Brain microvascular endothelial cell (primary cell): ENCODE results near the gene B3GALT5.

Experiments
- DNase-seq: peaks from one replicate; pipeline ENCODE4 v3.0.0-alpha.2; 2020
- H3K27ac ChIP-seq: fragments of 250-450 bp; sonication (Bioruptor Pico); 2 replicates; pipeline ENCODE4 v1.5.1; 2020; ENCODE audit warnings: mild to moderate bottlenecking, moderate library complexity
- H3K27me3 ChIP-seq: fragments of 250-450 bp; sonication (Bioruptor Pico); replicated peaks from 2 replicates; pipeline ENCODE4 v1.5.1; 2020; ENCODE audit warnings: mild to moderate bottlenecking
- H3K36me3 ChIP-seq: fragments of 250-450 bp; sonication (Bioruptor Pico); replicated peaks from 2 replicates; pipeline ENCODE4 v1.5.1; 2020; ENCODE audit warnings: mild to moderate bottlenecking
- H3K4me3 ChIP-seq: 2 replicates; pipeline ENCODE4 v1.5.1; 2011; ENCODE audit warnings: low read depth, mild to moderate bottlenecking, control low read depth, low read length, moderate library complexity
- in situ Hi-C: cut with HindIII; loops from 2 replicates; pipeline ENCODE4 v1.10.0; 2017; ENCODE audit warnings: low sequenced_read_pairs, low pct_ligation_motif_present
- TF ChIP-seq, protein P1 (sequence below): IDR thresholded peaks from 2 replicates; pipeline ENCODE4 v1.5.1; 2011; ENCODE audit warnings: low read depth, mild to moderate bottlenecking, moderate library complexity, low read length, control low read depth, inconsistent platforms; ENCODE audit errors: missing control alignments

Gene B3GALT5

DNA sequence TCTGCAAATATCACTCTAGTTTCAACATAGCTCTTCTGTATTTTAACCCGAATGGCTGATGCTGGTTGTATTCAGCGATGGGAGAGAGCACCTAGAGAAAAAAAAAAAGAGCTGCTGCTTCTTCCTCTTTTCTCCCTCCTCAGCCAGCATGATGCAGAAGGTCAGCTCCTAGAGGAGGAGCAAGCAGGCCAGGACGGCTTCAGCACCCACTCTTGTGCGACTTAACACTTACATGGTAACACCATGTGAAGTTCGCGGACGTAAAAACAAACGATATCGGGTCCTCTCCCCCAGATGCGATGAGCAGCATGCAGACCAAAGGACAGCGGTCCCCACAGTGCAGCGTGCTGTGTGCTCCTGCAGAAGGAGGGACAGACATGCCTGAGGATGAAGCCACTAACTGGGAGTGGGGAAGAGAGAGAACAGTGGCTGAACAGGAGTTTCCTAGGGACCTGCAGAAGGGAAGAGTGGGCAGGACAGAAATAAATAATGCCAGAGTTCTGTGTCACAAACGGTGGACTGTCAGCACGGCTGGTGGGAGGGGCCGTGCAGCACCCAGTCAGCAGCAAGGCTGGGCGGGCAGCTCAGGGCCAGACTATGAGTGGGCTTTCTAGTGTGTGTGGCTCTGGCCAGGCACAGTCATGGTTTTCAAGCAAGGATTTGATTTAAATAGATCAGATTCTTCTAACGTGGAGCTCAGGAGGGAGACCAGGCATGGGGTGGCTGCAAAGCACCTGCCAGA is 11.4 kb upstream of the B3GALT5 start:
- TF ChIP-seq, protein P1, sequence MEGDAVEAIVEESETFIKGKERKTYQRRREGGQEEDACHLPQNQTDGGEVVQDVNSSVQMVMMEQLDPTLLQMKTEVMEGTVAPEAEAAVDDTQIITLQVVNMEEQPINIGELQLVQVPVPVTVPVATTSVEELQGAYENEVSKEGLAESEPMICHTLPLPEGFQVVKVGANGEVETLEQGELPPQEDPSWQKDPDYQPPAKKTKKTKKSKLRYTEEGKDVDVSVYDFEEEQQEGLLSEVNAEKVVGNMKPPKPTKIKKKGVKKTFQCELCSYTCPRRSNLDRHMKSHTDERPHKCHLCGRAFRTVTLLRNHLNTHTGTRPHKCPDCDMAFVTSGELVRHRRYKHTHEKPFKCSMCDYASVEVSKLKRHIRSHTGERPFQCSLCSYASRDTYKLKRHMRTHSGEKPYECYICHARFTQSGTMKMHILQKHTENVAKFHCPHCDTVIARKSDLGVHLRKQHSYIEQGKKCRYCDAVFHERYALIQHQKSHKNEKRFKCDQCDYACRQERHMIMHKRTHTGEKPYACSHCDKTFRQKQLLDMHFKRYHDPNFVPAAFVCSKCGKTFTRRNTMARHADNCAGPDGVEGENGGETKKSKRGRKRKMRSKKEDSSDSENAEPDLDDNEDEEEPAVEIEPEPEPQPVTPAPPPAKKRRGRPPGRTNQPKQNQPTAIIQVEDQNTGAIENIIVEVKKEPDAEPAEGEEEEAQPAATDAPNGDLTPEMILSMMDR, result no peak
- H3K27me3 ChIP-seq, result no peaks in the 10 kb centered on the region
- no peak for DNase-seq
- H3K4me3 ChIP-seq, result no peak overlapping the region
- no peak overlapping the region for H3K27ac ChIP-seq
- no peaks in the 10 kb centered on the region for H3K36me3 ChIP-seq
- in situ Hi-C loops, result no loop called here

DNA sequence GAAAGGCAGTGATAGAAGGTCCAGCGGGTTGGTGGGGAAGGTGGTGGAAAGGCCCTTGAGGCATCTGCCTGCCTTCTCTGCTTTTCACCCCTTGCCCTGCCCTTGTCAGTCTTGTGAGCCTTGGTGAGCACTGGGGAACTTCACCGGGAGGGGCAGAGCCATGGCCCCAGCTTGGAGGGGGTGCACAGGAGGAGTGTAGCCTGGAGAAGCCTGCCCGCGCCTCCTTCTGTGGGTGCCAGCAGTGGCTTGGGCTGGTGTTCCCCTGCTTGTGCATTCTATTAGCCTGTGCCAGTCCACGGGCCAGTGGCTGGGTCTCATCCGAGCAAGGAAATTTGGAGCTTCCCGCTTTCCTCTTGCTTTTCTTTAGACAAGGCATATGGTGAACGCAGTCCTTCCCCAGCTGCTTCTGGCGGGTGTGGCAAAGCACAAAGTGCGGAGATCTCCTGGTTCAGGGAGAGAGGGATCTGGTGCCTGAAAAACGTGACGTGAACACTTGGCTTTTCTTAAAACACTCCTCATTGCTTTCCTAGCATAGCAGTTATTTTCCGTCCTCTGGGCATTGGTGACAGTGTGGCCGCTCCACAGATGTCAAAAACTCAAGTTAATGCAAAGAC is 10.6 kb upstream of the B3GALT5 start:
- Histone ChIP-seq H3K27me3 (no peaks in the 10 kb centered on the region), H3K4me3 (no peak overlapping the region), H3K27ac (no peak overlapping the region), H3K36me3 (no peaks in the 10 kb centered on the region)
- in situ Hi-C loops, result no loop called here
- TF ChIP-seq, protein P1, result no peak
- no peak for DNase-seq

DNA sequence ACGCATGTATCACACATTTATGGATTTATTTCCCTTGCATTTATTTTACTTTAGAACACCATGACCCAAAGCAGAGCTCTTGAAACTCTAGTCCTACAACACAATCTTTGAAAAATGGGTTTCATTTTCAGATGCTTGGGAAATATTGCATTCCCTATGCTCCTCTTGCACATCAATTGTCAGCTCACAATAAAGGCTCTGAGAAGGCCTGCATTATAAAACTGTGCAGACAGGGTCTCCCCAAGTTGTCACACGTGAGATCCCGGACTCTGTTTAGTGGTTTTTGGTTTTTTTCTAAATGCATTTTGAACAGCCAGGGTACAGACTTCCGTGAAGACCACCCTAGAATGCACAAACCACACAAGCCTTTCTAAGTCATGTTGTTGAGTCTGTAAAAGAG is 9.9 kb upstream of the B3GALT5 start:
- DNase-seq, result no peak
- in situ Hi-C loops, result no loop called here
- Histone ChIP-seq H3K36me3 (no peaks in the 10 kb centered on the region), H3K4me3 (no peak overlapping the region), H3K27me3 (no peaks in the 10 kb centered on the region), H3K27ac (no peak overlapping the region)
- TF ChIP-seq, protein P1, result no peak

GRCh38 chr21:39604951-39605350 is 7.8 kb upstream of the B3GALT5 start:
- Histone ChIP-seq H3K27me3 (no peaks in the 10 kb centered on the region), H3K36me3 (no peaks in the 10 kb centered on the region), H3K4me3 (no peak overlapping the region), H3K27ac (no peak overlapping the region)
- in situ Hi-C loops, result no loop called here
- TF ChIP-seq, protein P1, result no peak
- no peak for DNase-seq

DNA sequence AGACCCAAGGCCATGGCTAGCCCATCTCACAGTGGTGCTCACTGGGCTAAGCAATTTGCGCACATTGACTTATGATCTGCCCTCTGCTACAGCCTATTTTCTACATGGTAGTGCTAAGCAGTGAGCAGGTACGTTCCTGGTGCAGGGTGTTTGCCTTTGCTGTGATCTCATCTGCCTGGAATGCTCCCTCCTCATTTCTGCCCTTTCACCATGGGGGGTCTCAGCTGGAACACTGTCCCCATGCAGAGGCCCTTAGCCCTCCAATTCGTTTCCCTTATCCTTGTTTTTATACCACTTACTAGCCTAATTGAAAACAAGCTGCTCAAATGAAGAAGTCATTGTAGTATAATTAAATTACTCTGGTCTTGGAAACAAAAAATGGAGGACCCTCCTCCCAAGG is 2.0 kb upstream of the B3GALT5 start:
- H3K36me3 ChIP-seq, result no peaks in the 10 kb centered on the region
- no peak for DNase-seq

More for the DNA sequence above, 2.0 kb upstream of the B3GALT5 start:
- TF ChIP-seq, protein P1, result no peak
- H3K4me3 ChIP-seq, result no peak overlapping the region
- H3K27me3 ChIP-seq, result peaks cover 12% of the 10 kb centered on the region
- in situ Hi-C loops, result no loop called here
- no peak overlapping the region for H3K27ac ChIP-seq
